ENCODE data around the gene OVOL1. TPM values are rescaled to one million over a fixed set of nuclear protein-coding genes. Genes with fewer than 3 reads are reported as not detected.

The OVOL1 gene
- total RNA-seq, 6 experiments from 2014 or later, result not detected

DNA sequence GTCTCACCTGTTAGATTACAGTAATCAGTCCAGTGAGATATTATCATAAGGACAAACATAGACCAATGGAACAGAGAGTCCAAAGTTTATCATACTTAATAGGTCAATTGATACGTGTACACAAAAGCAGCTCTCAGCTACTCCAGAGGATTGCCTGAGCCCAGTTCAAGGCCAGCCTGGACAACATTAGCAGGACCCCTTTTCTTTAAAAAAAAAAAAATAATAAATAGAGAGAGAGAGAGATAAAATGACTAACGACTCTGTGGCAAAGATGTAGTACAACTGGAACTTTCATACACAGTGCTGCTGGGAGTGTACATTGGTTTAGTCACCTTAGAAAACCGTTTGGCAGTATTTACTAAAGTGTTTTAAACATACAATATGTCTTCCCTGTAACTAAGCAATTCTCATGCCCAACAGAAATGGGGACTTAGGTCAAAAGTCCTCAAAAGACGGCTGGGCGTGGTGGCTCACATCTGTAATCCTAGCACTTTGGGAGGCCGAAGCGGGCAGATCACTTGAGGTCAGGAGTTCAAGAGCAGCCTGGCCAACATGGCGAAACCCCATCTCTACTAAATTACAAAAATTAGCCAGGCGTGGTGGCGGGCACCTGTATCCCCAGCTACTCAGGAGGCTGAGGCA is 57.5 kb downstream of the OVOL1 start:
- Histone ChIP-seq H3K27me3 (no peaks in the 10 kb centered on the region), H3K36me3 (no peaks in the 10 kb centered on the region), H3K27ac (no peak overlapping the region), H3K4me3 (no peak overlapping the region), H3K4me1 (no peaks in the 10 kb centered on the region), H3K9me3 (no peaks in the 10 kb centered on the region)
- DNase-seq, result no peak
- intact Hi-C loops (cut with DNase I), result no loop called here
- ATAC-seq, result no peak
- 74% methylated on average over 8 of the region's 10 CpGs for WGBS (ENCODE audit: insufficient coverage, low coverage, low lambda C conversion rate, missing lambda C conversion rate)
- TF ChIP-seq CTCF (IDR thresholded peaks at IDR 0.05) (no peak), POLR2A (IDR thresholded peaks at IDR 0.05) (no peak)

Other genes starting within 250 kb of the OVOL1 start
- gene LTBP3, start 228.7 kb upstream of the OVOL1 start, total RNA-seq, result 10 to 100 TPM; 26.6 to 94.1 (median 46.8) TPM
- 10 to 100 TPM; 11.6 to 43.2 (median 16.5) TPM for gene ZNRD2, start 216.6 kb upstream of the OVOL1 start, total RNA-seq
- gene FAM89B, start 214.5 kb upstream of the OVOL1 start, total RNA-seq, result 10 to 100 TPM; 12.8 to 20.6 (median 14.6) TPM
- 10 to 100 TPM; 10.0 to 29.9 (median 13.7) TPM for gene EHBP1L1, start 211.0 kb upstream of the OVOL1 start, total RNA-seq
- gene KCNK7, start 191.3 kb upstream of the OVOL1 start, total RNA-seq, result under 1 TPM in 1 of 6 experiments, not detected in 5; 0.31 TPM
- 10 to 100 TPM; 48.3 to 67.1 (median 60.9) TPM for gene MAP3K11, start 172.8 kb upstream of the OVOL1 start, total RNA-seq
- gene PCNX3, start 171.3 kb upstream of the OVOL1 start, total RNA-seq, result 10 to 100 TPM; 11.2 to 32.9 (median 12.4) TPM
- 10 to 100 TPM; 21.1 to 34.1 (median 25.3) TPM for gene SIPA1, start 149.0 kb upstream of the OVOL1 start, total RNA-seq
- gene RELA, start 124.1 kb upstream of the OVOL1 start, total RNA-seq, result 10 to 100 TPM; 27.8 to 51.1 (median 41.9) TPM
- 10 to 100 TPM; 17.8 to 30.4 (median 24.0) TPM for gene KAT5, start 74.8 kb upstream of the OVOL1 start, total RNA-seq
- gene RNASEH2C, start 66.3 kb upstream of the OVOL1 start, total RNA-seq, result 10 to 100 TPM; 16.8 to 39.1 (median 26.1) TPM
- gene AP5B1, start 6.1 kb upstream of the OVOL1 start, total RNA-seq, result 10 to 100 TPM in 3 of 6 experiments, 1 to 10 TPM in 3; 5.0 to 13.5 (median 9.7) TPM
- under 1 TPM in 3 of 6 experiments, not detected in 3; 0.16 to 0.37 (median 0.31) TPM for gene SNX32, start 46.9 kb downstream of the OVOL1 start, total RNA-seq
- gene CFL1, start 71.1 kb downstream of the OVOL1 start, total RNA-seq, result 100 to 1,000 TPM; 219 to 503 (median 313) TPM
- 10 to 100 TPM; 14.0 to 25.6 (median 19.7) TPM for gene MUS81, start 73.4 kb downstream of the OVOL1 start, total RNA-seq
- gene EFEMP2, start 85.7 kb downstream of the OVOL1 start, total RNA-seq, result 10 to 100 TPM in 1 of 6 experiments, 1 to 10 TPM in 5; 5.1 to 13.9 (median 7.8) TPM
- gene CTSW, start 92.8 kb downstream of the OVOL1 start, total RNA-seq, result 1 to 10 TPM in 3 of 6 experiments, under 1 TPM in 3; 0.49 to 1.3 (median 1.0) TPM
- 10 to 100 TPM; 19.4 to 66.1 (median 23.3) TPM for gene FIBP, start 101.4 kb downstream of the OVOL1 start, total RNA-seq
- 10 to 100 TPM in 2 of 6 experiments, 1 to 10 TPM in 4; 4.9 to 19.2 (median 6.6) TPM for gene CCDC85B, start 103.6 kb downstream of the OVOL1 start, total RNA-seq
- gene FOSL1, start 113.3 kb downstream of the OVOL1 start, total RNA-seq, result 1 to 10 TPM in 1 of 6 experiments, under 1 TPM in 3, not detected in 2; 0.35 to 1.2 (median 0.89) TPM
- 10 to 100 TPM in 4 of 6 experiments, 1 to 10 TPM in 2; 6.5 to 14.0 (median 12.4) TPM for gene C11orf68, start 132.0 kb downstream of the OVOL1 start, total RNA-seq
- 10 to 100 TPM; 21.8 to 50.8 (median 32.6) TPM for gene DRAP1, start 132.4 kb downstream of the OVOL1 start, total RNA-seq
- not detected for gene TSGA10IP, start 158.4 kb downstream of the OVOL1 start, total RNA-seq
- gene SART1, start 174.7 kb downstream of the OVOL1 start, total RNA-seq, result 10 to 100 TPM; 14.3 to 34.1 (median 20.6) TPM
- gene EIF1AD, start 215.1 kb downstream of the OVOL1 start, total RNA-seq, result 10 to 100 TPM; 11.5 to 22.1 (median 13.1) TPM
- 10 to 100 TPM; 30.2 to 96.9 (median 72.0) TPM for gene BANF1, start 215.4 kb downstream of the OVOL1 start, total RNA-seq
- not detected for gene CST6, start 224.9 kb downstream of the OVOL1 start, total RNA-seq
- gene CATSPER1, start 239.4 kb downstream of the OVOL1 start, total RNA-seq, result not detected